HepG2 (cell line): ENCODE measurements around the gene CADM3. TPM values are rescaled to one million over a fixed set of nuclear protein-coding genes. Genes with fewer than 3 reads are reported as not detected.

Source experiments
- ARID3A ChIP-seq: IDR thresholded peaks from 2 replicates; pipeline ENCODE4 v1.6.1; 2012; ENCODE audit warnings: low read depth, low read length, improper control_type of control experiment
- HIC2 ChIP-seq: sonication (generic); formaldehyde crosslinking; IDR thresholded peaks from 2 replicates; pipeline ENCODE4 v1.9.0; 2022; ENCODE audit warnings: low read depth, missing genetic modification reagents
- SMARCC2 ChIP-seq: fragments of 450-650 bp; IDR thresholded peaks from 2 replicates; pipeline ENCODE4 v1.6.1; 2017; ENCODE audit warnings: antibody characterized with exemption, mild to moderate bottlenecking
- TAF1 ChIP-seq: sonication (generic); formaldehyde crosslinking; IDR thresholded peaks from 2 replicates; pipeline ENCODE4 v1.4.0; 2020; ENCODE audit warnings: missing genetic modification reagents
- ZBTB42 ChIP-seq: sonication (generic); formaldehyde crosslinking; IDR thresholded peaks from 2 replicates; pipeline ENCODE4 v1.5.0; 2020; ENCODE audit warnings: mild to moderate bottlenecking, missing genetic modification reagents
- ZBTB7B ChIP-seq: sonication (generic); formaldehyde crosslinking; IDR thresholded peaks from 2 replicates; pipeline ENCODE4 v1.4.0; 2020; ENCODE audit warnings: missing genetic modification reagents
- ZMAT3 ChIP-seq: sonication (generic); formaldehyde crosslinking; conservative IDR thresholded peaks from 2 replicates; pipeline ENCODE4 v1.7.0; 2021; ENCODE audit warnings: missing genetic modification reagents
- ZMYM4 ChIP-seq: sonication (generic); formaldehyde crosslinking; IDR thresholded peaks from 2 replicates; pipeline ENCODE4 v1.8.1; 2023; ENCODE audit warnings: mild to moderate bottlenecking, missing genetic modification reagents
- ZNF292 ChIP-seq: sonication (generic); formaldehyde crosslinking; IDR thresholded peaks from 2 replicates; pipeline ENCODE4 v1.8.1; 2022; ENCODE audit warnings: mild to moderate bottlenecking, low read depth, missing genetic modification reagents, borderline replicate concordance
- ZNF83 ChIP-seq: sonication (generic); formaldehyde crosslinking; IDR thresholded peaks from 2 replicates; pipeline ENCODE4 v1.4.0; 2020; ENCODE audit warnings: missing genetic modification reagents, mild to moderate bottlenecking, borderline replicate concordance
- ZSCAN20 ChIP-seq: sonication (generic); formaldehyde crosslinking; IDR thresholded peaks from 2 replicates; pipeline ENCODE4 v1.4.0; 2020; ENCODE audit warnings: missing genetic modification reagents, mild to moderate bottlenecking, borderline replicate concordance
- polyA plus RNA-seq, 8 experiments: library from polyadenylated mRNA; depleted of rRNA in 3 of 8; stranded (reverse) in 7 of 8; unstranded in 1 of 8; fragments of >200 nt; fragmentation: Illumina TruSeq in 4 of 8; extraction: Trizol in 4 of 8; gene quantifications; 2 replicates each; pipeline versions ENCODE4 v1.2.1 to v1.2.3, GENCODE V29; 2011 to 2016; ENCODE audit warnings: low read depth in 4 of 8, missing spikeins in 1 of 8, mixed read lengths in 1 of 8; ENCODE audit not compliant: insufficient read depth in 1 of 8
- total RNA-seq, 5 experiments: library from RNA; depleted of rRNA; stranded (reverse); fragments of >200 nt; fragmentation: Illumina TruSeq; extraction: Trizol; gene quantifications; 2 replicates each; pipeline ENCODE4 v1.2.3, GENCODE V29; 2016; ENCODE audit warnings: low read depth in 1 of 5
- TF ChIP-seq, protein P1 (sequence below): sonication (generic); formaldehyde crosslinking; IDR thresholded peaks from 2 replicates; pipeline ENCODE4 v1.9.0; 2021; ENCODE audit warnings: missing genetic modification reagents, borderline replicate concordance
- TF ChIP-seq, protein P2 (sequence below): sonication (generic); formaldehyde crosslinking; conservative IDR thresholded peaks from 2 replicates; pipeline ENCODE4 v1.4.0; 2020; ENCODE audit warnings: mild to moderate bottlenecking, missing genetic modification reagents, moderate library complexity
- TF ChIP-seq, protein P3 (sequence below): fragments of 450-650 bp; IDR thresholded peaks from 2 replicates; pipeline ENCODE4 v1.6.1; 2017
- TF ChIP-seq, protein P4 (sequence below): sonication (generic); formaldehyde crosslinking; IDR thresholded peaks from 2 replicates; pipeline ENCODE4 v1.8.1; 2023; ENCODE audit warnings: mild to moderate bottlenecking, missing genetic modification reagents

The CADM3 gene
- total and polyA plus RNA-seq, 2 of the 13 experiments (the other 11 are each of a cell fraction or from before 2014, with no cell fraction given): not detected

GRCh38 chr1:159177272-159177907, 6.0 kb downstream of the CADM3 start (continued):
- TF ChIP-seq, protein P1, sequence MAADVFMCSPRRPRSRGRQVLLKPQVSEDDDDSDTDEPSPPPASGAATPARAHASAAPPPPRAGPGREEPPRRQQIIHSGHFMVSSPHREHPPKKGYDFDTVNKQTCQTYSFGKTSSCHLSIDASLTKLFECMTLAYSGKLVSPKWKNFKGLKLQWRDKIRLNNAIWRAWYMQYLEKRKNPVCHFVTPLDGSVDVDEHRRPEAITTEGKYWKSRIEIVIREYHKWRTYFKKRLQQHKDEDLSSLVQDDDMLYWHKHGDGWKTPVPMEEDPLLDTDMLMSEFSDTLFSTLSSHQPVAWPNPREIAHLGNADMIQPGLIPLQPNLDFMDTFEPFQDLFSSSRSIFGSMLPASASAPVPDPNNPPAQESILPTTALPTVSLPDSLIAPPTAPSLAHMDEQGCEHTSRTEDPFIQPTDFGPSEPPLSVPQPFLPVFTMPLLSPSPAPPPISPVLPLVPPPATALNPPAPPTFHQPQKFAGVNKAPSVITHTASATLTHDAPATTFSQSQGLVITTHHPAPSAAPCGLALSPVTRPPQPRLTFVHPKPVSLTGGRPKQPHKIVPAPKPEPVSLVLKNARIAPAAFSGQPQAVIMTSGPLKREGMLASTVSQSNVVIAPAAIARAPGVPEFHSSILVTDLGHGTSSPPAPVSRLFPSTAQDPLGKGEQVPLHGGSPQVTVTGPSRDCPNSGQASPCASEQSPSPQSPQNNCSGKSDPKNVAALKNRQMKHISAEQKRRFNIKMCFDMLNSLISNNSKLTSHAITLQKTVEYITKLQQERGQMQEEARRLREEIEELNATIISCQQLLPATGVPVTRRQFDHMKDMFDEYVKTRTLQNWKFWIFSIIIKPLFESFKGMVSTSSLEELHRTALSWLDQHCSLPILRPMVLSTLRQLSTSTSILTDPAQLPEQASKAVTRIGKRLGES: peak; percentile 96
- TF ChIP-seq ZNF292 (CRISPR knock-in tag) (no peak), ZMAT3 (CRISPR knock-in tag) (peak; percentile 98), ZBTB7B (peak; percentile 78; the same call in 1 of the 2 replicates), ZMYM4 (peak; percentile 65; the same call in 1 of the 2 replicates), ARID3A (no peak), ZNF83 (CRISPR knock-in tag) (peak; percentile 88; the same call in 1 of the 2 replicates), ZSCAN20 (CRISPR knock-in tag) (peak; percentile 97), HIC2 (CRISPR knock-in tag) (no peak), SMARCC2 (no peak), TAF1 (0 out of 2 replicates have a peak, but pooled peaks have one; percentile 27), ZBTB42 (CRISPR knock-in tag) (no peak)
- TF ChIP-seq, protein P2, sequence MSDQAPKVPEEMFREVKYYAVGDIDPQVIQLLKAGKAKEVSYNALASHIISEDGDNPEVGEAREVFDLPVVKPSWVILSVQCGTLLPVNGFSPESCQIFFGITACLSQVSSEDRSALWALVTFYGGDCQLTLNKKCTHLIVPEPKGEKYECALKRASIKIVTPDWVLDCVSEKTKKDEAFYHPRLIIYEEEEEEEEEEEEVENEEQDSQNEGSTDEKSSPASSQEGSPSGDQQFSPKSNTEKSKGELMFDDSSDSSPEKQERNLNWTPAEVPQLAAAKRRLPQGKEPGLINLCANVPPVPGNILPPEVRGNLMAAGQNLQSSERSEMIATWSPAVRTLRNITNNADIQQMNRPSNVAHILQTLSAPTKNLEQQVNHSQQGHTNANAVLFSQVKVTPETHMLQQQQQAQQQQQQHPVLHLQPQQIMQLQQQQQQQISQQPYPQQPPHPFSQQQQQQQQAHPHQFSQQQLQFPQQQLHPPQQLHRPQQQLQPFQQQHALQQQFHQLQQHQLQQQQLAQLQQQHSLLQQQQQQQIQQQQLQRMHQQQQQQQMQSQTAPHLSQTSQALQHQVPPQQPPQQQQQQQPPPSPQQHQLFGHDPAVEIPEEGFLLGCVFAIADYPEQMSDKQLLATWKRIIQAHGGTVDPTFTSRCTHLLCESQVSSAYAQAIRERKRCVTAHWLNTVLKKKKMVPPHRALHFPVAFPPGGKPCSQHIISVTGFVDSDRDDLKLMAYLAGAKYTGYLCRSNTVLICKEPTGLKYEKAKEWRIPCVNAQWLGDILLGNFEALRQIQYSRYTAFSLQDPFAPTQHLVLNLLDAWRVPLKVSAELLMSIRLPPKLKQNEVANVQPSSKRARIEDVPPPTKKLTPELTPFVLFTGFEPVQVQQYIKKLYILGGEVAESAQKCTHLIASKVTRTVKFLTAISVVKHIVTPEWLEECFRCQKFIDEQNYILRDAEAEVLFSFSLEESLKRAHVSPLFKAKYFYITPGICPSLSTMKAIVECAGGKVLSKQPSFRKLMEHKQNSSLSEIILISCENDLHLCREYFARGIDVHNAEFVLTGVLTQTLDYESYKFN (CRISPR knock-in tag): no peak
- TF ChIP-seq, protein P3, sequence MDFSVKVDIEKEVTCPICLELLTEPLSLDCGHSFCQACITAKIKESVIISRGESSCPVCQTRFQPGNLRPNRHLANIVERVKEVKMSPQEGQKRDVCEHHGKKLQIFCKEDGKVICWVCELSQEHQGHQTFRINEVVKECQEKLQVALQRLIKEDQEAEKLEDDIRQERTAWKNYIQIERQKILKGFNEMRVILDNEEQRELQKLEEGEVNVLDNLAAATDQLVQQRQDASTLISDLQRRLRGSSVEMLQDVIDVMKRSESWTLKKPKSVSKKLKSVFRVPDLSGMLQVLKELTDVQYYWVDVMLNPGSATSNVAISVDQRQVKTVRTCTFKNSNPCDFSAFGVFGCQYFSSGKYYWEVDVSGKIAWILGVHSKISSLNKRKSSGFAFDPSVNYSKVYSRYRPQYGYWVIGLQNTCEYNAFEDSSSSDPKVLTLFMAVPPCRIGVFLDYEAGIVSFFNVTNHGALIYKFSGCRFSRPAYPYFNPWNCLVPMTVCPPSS: no peak
- TF ChIP-seq, protein P4, sequence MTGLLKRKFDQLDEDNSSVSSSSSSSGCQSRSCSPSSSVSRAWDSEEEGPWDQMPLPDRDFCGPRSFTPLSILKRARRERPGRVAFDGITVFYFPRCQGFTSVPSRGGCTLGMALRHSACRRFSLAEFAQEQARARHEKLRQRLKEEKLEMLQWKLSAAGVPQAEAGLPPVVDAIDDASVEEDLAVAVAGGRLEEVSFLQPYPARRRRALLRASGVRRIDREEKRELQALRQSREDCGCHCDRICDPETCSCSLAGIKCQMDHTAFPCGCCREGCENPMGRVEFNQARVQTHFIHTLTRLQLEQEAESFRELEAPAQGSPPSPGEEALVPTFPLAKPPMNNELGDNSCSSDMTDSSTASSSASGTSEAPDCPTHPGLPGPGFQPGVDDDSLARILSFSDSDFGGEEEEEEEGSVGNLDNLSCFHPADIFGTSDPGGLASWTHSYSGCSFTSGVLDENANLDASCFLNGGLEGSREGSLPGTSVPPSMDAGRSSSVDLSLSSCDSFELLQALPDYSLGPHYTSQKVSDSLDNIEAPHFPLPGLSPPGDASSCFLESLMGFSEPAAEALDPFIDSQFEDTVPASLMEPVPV (CRISPR knock-in tag): no peak
